Measurements from ENCODE around the gene DLGAP1. TPM values are rescaled to one million over a fixed set of nuclear protein-coding genes. Genes with fewer than 3 reads are reported as not detected.
"Not testable (repeated sequence)": the region's sequence is repeated elsewhere in the genome, so short reads cannot be mapped to it uniquely, and the experiment has no call there.

DLGAP1 gene
- polyA plus RNA-seq (2013): 0.12 TPM

DNA sequence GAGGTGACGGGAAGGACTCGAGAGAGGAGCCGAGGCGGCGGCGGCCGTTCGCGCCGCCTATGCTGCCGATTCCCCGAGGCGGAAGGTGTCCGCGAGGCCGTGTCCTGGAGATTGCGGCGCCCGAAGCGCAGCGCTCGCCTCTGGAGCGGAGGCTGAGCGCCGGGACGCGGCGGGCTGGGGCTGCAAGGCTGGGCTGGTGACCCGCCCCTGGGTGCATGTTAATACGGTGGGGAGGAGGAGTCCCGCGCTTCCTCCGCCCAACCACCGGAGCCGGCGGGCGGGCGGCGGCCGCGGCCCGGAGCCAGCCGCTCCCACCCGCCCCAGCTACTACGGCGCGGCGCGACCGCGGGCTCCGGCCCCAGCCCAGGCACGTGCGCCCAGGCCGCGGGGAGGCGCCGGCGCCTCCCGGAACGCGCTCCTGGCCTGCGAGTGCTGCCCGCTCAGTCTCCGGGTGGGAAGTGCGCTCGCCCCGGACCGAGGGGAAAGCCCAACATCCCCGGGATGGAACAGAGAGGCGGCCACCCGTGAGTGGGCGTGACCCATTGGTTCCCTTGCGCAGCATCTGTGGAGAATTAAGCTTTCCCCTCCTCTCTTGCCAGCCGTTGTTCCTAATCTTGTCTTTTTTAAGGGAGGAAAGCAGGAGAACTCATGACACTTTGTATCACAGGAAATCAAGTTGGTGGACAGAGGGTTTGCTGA is at the start of gene DLGAP1:
TSS of gene DLGAP1 (minus strand) at position 195 of the 699 bp plus-strand sequence.
- peaks cover 19 to 69% (median 24%) of the 10 kb centered on the region in 5 experiments for H3K27me3 ChIP-seq (replicated peaks in 2 of 5; ENCODE audit: control insufficient read depth in 4 of 5, insufficient read depth in 5 of 5, low read length in 4 of 5)
- peak within 1 kb of the TSS; percentile 26 to 73 (median 52) for H3K4me3 ChIP-seq (ENCODE audit: control insufficient read depth in 1 of 7, extremely low read depth in 1 of 7, insufficient read depth in 4 of 7, low read depth in 2 of 7, low read length in 6 of 7)

DNA sequence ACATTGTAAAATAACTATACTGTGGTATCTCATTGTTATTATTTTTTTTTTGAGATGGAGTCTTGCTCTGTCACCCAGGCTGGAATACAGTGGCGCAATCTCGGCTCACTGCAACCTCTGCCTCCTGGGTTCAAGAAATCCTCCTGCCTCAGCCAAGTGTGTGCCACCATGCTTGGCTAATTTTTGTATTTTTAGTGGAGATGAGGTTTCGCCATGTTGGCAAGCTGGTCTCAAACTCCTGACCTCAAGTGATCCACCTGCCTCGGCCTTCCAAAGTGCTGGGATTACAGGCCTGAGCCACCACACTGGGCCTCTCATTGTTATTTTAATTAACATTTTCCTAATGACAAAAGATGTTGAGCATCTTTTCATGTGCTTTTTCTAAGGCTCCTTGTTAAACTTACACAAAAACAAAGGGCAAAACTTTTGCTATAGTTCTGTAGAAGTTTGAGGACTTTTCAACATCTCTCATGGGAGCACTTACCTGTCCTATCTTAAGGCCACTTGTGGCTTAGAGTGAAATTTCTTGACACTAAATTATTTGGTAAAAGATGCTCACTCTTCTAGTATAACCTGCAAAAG is 39.7 kb upstream of the DLGAP1 start:
- H3K4me1 ChIP-seq (ENCODE audit: control extremely low read depth in 1 of 4, control insufficient read depth in 4 of 4, insufficient read depth in 4 of 4, low read length in 3 of 4); CTCF ChIA-PET; H3K4me3 ChIP-seq (ENCODE audit: control insufficient read depth in 1 of 7, extremely low read depth in 1 of 7, insufficient read depth in 4 of 7, low read depth in 2 of 7, low read length in 6 of 7); H3K27ac ChIP-seq (ENCODE audit: insufficient read depth in 1 of 2, low read depth in 1 of 2, low read length in 2 of 2, poor library complexity in 1 of 2, severe bottlenecking in 2 of 2); POLR2A ChIA-PET; DNase-seq; H3K27me3 ChIP-seq (replicated peaks in 2 of 5; ENCODE audit: control insufficient read depth in 4 of 5, insufficient read depth in 5 of 5, low read length in 4 of 5); H3K9me3 ChIP-seq (ENCODE audit: control extremely low read depth in 1 of 5, control insufficient read depth in 4 of 5, insufficient read depth in 2 of 5, low read depth in 1 of 5, low read length in 4 of 5); H3K36me3 ChIP-seq (ENCODE audit: control insufficient read depth in 4 of 4, insufficient read depth in 4 of 4, low read length in 3 of 4): not testable (repeated sequence)
- 79% methylated on average over 4 of the region's 4 CpGs for WGBS (ENCODE audit: insufficient coverage)

More for the DNA sequence above, at the start of gene DLGAP1:
- Histone ChIP-seq H3K4me1 (ENCODE audit: control extremely low read depth in 1 of 4, control insufficient read depth in 4 of 4, insufficient read depth in 4 of 4, low read length in 3 of 4) (peaks cover 0 to 21% (median 17%) of the 10 kb centered on the region in 4 experiments), H3K9me3 (ENCODE audit: control extremely low read depth in 1 of 5, control insufficient read depth in 4 of 5, insufficient read depth in 2 of 5, low read depth in 1 of 5, low read length in 4 of 5) (peaks cover 0 to 1% (median 0%) of the 10 kb centered on the region in 5 experiments), H3K36me3 (ENCODE audit: control insufficient read depth in 4 of 4, insufficient read depth in 4 of 4, low read length in 3 of 4) (no peaks in the 10 kb centered on the region), H3K27ac (ENCODE audit: insufficient read depth in 1 of 2, low read depth in 1 of 2, low read length in 2 of 2, poor library complexity in 1 of 2, severe bottlenecking in 2 of 2) (no peak within 1 kb of the TSS)
- peak in 2 of 3 donors; percentile 50 to 58 for DNase-seq
- POLR2A ChIA-PET: no interaction called here
- under 1% methylated on average over 62 of the region's 75 CpGs for WGBS (ENCODE audit: insufficient coverage)
- CTCF ChIA-PET: no interaction called here

DNA sequence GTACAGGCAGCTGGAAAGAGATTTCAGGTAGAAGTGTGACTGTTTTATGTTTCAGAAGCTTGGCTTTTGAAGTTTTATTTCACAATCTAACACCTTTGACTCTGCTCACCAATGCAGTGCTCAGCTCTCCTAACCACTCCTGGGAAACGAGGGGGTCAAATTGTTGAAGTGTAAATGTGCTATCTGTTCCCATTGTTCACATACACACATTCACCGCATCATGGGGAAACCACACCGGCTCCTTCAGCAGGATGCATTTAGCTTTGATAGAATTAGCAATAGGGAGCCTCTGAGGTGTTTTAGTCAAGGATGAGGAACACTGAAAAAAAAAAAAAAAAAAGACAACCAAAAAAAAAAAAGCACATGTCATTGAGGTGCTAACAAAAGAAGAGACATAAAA is 13.4 kb upstream of the DLGAP1 start:
- POLR2A ChIA-PET: no interaction called here
- Histone ChIP-seq H3K27ac (ENCODE audit: insufficient read depth in 1 of 2, low read depth in 1 of 2, low read length in 2 of 2, poor library complexity in 1 of 2, severe bottlenecking in 2 of 2) (no peak overlapping the region), H3K9me3 (ENCODE audit: control extremely low read depth in 1 of 5, control insufficient read depth in 4 of 5, insufficient read depth in 2 of 5, low read depth in 1 of 5, low read length in 4 of 5) (peaks cover 0 to 2% (median 0%) of the 10 kb centered on the region in 5 experiments), H3K27me3 (replicated peaks in 2 of 5; ENCODE audit: control insufficient read depth in 4 of 5, insufficient read depth in 5 of 5, low read length in 4 of 5) (no peaks in the 10 kb centered on the region), H3K36me3 (ENCODE audit: control insufficient read depth in 4 of 4, insufficient read depth in 4 of 4, low read length in 3 of 4) (no peaks in the 10 kb centered on the region), H3K4me3 (ENCODE audit: control insufficient read depth in 1 of 7, extremely low read depth in 1 of 7, insufficient read depth in 4 of 7, low read depth in 2 of 7, low read length in 6 of 7) (no peak overlapping the region), H3K4me1 (ENCODE audit: control extremely low read depth in 1 of 4, control insufficient read depth in 4 of 4, insufficient read depth in 4 of 4, low read length in 3 of 4) (no peaks in the 10 kb centered on the region)
- no CpG with 5 or more reads among the region's 3 CpGs for whole genome bisulfite sequencing (ENCODE audit: insufficient coverage)
- DNase-seq: no peak
- CTCF ChIA-PET: no interaction called here

DNA sequence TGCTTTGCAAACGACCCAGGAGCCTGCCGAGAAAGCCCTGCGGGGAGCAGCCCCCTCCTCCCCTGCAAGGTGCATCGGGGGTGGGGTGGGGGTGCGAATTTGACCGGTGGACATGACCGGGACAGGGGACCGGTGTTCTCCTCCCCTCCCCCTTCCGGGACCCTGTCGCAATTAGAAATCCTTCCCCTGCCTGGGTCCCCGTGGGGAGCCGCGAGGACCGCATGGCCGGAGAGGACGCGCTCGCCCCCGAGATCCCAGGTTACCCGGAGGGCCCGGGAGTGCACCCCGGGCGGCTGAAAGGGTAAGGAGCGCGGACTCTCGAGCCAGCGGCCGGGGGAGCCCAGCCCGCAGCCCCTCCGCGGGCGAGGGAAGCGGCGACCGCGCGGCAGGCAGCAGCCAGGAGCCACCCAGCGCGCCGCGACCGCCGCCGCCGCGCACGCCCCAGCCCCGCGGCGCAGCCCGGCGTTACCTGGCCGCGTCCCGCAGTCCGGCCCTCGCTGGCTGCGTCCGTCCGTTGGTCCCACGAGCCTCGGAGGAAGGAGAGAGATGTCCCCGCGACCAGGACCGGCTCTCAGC is 482 bp downstream of the DLGAP1 start:
- peaks cover 0 to 1% (median 0%) of the 10 kb centered on the region in 5 experiments for H3K9me3 ChIP-seq (ENCODE audit: control extremely low read depth in 1 of 5, control insufficient read depth in 4 of 5, insufficient read depth in 2 of 5, low read depth in 1 of 5, low read length in 4 of 5)
- DNase-seq: peak in 1 of 3 donors; percentile 18

DNA sequence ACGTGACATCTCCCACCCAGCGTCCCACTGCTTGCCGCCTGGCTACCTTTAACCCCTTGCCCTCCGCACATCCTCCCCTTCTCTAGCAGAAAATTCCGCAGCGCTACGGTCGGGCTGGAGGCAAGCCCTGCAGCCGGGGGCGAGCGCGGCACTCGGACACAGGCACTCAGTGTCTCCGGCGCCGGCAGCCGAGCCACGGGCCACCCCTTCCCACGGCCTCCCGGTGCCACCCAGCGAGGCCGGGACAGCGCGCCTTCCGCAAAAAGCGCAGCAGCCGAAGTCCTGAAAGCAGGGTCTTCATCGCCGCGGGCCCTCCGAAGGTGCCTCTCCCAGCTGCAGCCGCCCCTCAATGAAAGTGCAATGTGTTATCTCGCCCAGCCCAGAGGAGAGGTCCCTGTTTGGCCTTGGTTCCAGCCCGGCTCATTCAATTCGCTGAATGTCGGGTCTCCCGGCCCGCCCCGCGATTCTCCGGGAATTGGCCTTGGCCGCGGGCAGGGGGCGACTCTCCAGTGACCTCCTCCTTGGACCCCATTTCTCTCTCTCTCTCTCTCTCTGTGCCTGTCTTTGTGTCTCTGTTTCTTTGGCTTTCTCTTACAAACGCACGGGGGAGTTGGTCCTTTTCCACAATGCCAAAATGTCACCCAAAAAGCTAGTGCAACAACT is 1.1 kb downstream of the DLGAP1 start:
- Histone ChIP-seq H3K36me3 (ENCODE audit: control insufficient read depth in 4 of 4, insufficient read depth in 4 of 4, low read length in 3 of 4) (no peaks in the 10 kb centered on the region), H3K27ac (ENCODE audit: insufficient read depth in 1 of 2, low read depth in 1 of 2, low read length in 2 of 2, poor library complexity in 1 of 2, severe bottlenecking in 2 of 2) (no peak overlapping the region), H3K4me3 (ENCODE audit: control insufficient read depth in 1 of 7, extremely low read depth in 1 of 7, insufficient read depth in 4 of 7, low read depth in 2 of 7, low read length in 6 of 7) (peak overlapping the region in 4 of 7 experiments; percentile 35 to 73 (median 67)), H3K27me3 (replicated peaks in 2 of 5; ENCODE audit: control insufficient read depth in 4 of 5, insufficient read depth in 5 of 5, low read length in 4 of 5) (peaks cover 19 to 76% (median 26%) of the 10 kb centered on the region in 5 experiments), H3K9me3 (ENCODE audit: control extremely low read depth in 1 of 5, control insufficient read depth in 4 of 5, insufficient read depth in 2 of 5, low read depth in 1 of 5, low read length in 4 of 5) (peaks cover 0 to 1% (median 0%) of the 10 kb centered on the region in 5 experiments), H3K4me1 (ENCODE audit: control extremely low read depth in 1 of 4, control insufficient read depth in 4 of 4, insufficient read depth in 4 of 4, low read length in 3 of 4) (peaks cover 0 to 21% (median 17%) of the 10 kb centered on the region in 4 experiments)
- ChIA-PET POLR2A (no interaction called here), CTCF (no interaction called here)
- whole genome bisulfite sequencing (ENCODE audit: insufficient coverage): 1% methylated on average over 41 of the region's 46 CpGs
- DNase-seq: peak in 2 of 3 donors; percentile 22

More for the DNA sequence above, 482 bp downstream of the DLGAP1 start:
- no peak overlapping the region for H3K27ac ChIP-seq (ENCODE audit: insufficient read depth in 1 of 2, low read depth in 1 of 2, low read length in 2 of 2, poor library complexity in 1 of 2, severe bottlenecking in 2 of 2)
- peak overlapping the region in 6 of 7 experiments; percentile 35 to 73 (median 57) for H3K4me3 ChIP-seq (ENCODE audit: control insufficient read depth in 1 of 7, extremely low read depth in 1 of 7, insufficient read depth in 4 of 7, low read depth in 2 of 7, low read length in 6 of 7)
- H3K27me3 ChIP-seq (replicated peaks in 2 of 5; ENCODE audit: control insufficient read depth in 4 of 5, insufficient read depth in 5 of 5, low read length in 4 of 5): peaks cover 19 to 76% (median 26%) of the 10 kb centered on the region in 5 experiments
- under 1% methylated on average over 61 of the region's 65 CpGs for WGBS (ENCODE audit: insufficient coverage)
- CTCF ChIA-PET: no interaction called here
- POLR2A ChIA-PET: no interaction called here
- H3K4me1 ChIP-seq (ENCODE audit: control extremely low read depth in 1 of 4, control insufficient read depth in 4 of 4, insufficient read depth in 4 of 4, low read length in 3 of 4): peaks cover 0 to 21% (median 17%) of the 10 kb centered on the region in 4 experiments
- H3K36me3 ChIP-seq (ENCODE audit: control insufficient read depth in 4 of 4, insufficient read depth in 4 of 4, low read length in 3 of 4): no peaks in the 10 kb centered on the region

DNA sequence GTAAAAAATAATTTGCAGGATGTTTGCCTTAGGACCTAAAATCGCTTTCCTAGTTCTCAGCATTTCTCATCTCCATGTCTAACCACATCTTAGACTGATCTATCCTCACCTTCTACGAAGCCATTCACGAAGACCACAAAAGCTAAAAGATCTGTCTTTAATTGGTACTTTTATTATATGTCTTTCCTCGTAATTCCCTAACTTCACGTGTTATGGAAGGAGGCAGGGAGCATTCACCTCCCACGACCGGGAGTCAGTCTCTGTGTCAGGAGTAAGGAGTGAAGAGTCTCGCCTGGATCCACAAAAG is 1.6 kb downstream of the DLGAP1 start:
- ChIA-PET POLR2A (no interaction called here), CTCF (no interaction called here)
- no peak for DNase-seq
- H3K27me3 ChIP-seq (replicated peaks in 2 of 5; ENCODE audit: control insufficient read depth in 4 of 5, insufficient read depth in 5 of 5, low read length in 4 of 5): peaks cover 19 to 74% (median 26%) of the 10 kb centered on the region in 5 experiments
- 0% methylated on average over 4 of the region's 8 CpGs for WGBS (ENCODE audit: insufficient coverage)
- H3K27ac ChIP-seq (ENCODE audit: insufficient read depth in 1 of 2, low read depth in 1 of 2, low read length in 2 of 2, poor library complexity in 1 of 2, severe bottlenecking in 2 of 2): no peak overlapping the region
- H3K9me3 ChIP-seq (ENCODE audit: control extremely low read depth in 1 of 5, control insufficient read depth in 4 of 5, insufficient read depth in 2 of 5, low read depth in 1 of 5, low read length in 4 of 5): peaks cover 0 to 1% (median 0%) of the 10 kb centered on the region in 5 experiments
- peak overlapping the region in 2 of 7 experiments; percentile 35 to 72 for H3K4me3 ChIP-seq (ENCODE audit: control insufficient read depth in 1 of 7, extremely low read depth in 1 of 7, insufficient read depth in 4 of 7, low read depth in 2 of 7, low read length in 6 of 7)
- H3K4me1 ChIP-seq (ENCODE audit: control extremely low read depth in 1 of 4, control insufficient read depth in 4 of 4, insufficient read depth in 4 of 4, low read length in 3 of 4): peaks cover 0 to 21% (median 17%) of the 10 kb centered on the region in 4 experiments
- H3K36me3 ChIP-seq (ENCODE audit: control insufficient read depth in 4 of 4, insufficient read depth in 4 of 4, low read length in 3 of 4): no peaks in the 10 kb centered on the region
